ENCODE measurements around the gene CPT1B.

CPT1B gene

DNA sequence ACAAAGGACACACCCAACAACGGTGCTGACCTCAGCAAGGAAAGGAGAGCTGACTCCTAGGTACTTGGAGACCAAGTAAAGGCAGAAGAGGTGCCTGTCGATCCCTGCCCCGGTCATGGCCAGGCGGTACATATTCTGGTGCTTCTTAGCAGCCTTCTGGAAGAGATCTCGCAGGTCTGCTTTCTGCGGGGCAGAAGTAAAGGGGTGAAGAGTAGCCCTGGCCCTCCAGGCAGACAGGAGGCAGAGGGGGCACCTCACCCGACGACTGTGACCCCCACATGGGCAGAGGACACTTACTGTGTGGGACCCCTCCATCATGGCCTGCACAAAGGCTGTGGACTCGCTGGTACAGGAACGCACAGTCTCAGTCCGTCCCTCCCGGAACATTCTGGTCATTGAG, 7.4 kb downstream of the CPT1B start:
- DNase-seq (ENCODE audit: low read depth, low spot score): no peak

DNA sequence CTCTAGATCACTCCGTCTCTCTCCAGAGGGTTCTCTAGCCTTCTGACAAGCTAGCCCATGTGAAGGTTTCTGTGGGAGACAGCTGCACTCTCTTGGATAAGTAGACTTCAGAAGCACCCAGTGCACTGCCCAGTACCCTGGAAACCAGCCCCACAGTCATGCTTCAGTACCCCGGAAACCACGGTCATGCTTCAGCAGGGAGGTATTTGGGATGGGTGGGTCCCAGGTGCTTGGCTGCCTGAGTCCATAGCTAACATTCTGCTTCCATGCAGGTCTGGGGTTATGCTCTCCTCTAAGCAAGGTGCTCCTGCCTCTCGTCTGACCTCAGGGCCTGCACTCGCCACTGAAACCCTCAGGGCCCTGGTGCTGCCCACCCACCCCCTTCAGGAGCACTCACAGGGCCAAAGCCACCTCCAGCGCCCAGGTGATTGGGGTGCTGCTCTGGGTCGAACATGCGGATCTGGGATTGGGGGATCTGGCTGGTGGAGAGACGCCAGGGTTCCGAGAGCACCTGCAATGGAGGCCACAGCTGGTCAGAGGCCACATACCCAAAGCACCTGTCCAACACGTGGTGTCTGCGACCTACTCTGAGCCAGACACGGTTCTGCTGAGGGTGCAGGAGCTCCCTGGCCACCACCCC, 8.2 kb downstream of the CPT1B start:
- no peak for DNase-seq (ENCODE audit: low read depth, low spot score)

DNA sequence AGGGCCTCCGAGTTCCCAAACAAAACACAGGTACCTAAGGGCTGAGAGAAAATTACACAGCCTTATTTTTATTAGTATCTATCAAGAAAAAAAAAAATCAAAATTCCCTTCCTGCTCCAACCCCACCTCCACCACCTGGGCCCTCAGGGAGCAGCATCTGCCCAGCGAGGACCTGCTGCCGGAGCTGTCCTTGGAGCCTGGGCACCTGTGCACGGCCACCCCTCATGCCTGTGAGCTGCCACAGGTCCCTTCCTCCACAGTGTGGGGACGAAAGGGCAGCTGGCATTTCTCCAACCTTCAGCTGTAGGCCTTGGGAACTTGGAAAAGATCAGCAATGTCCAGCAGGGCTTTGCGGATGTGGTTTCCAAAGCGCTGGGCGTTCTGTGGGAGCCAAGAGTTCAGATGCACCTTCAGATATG, 9.2 kb downstream of the CPT1B start:
- DNase-seq (ENCODE audit: low read depth, low spot score): no peak

DNA sequence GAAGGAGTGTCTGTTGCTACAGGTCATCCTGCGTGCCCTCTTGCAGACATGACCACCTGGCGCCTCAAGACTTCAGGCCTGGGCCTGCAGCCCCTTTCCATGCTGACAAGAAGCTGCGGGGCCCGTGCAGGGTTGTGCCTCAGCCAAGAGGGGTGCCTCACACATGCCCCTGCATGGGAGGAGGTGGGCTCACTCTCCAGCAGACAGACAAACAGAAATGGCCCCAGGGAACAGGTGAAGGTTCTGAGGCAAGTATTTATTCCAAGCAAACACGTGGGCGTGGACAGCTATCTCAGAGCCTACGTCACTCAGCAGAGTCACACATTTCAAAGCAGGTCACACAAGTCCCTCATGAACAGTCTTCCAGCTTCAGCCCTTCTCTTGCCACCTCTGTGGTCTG, 9.6 kb downstream of the CPT1B start:
- no peak for DNase-seq (ENCODE audit: low read depth, low spot score)

DNA sequence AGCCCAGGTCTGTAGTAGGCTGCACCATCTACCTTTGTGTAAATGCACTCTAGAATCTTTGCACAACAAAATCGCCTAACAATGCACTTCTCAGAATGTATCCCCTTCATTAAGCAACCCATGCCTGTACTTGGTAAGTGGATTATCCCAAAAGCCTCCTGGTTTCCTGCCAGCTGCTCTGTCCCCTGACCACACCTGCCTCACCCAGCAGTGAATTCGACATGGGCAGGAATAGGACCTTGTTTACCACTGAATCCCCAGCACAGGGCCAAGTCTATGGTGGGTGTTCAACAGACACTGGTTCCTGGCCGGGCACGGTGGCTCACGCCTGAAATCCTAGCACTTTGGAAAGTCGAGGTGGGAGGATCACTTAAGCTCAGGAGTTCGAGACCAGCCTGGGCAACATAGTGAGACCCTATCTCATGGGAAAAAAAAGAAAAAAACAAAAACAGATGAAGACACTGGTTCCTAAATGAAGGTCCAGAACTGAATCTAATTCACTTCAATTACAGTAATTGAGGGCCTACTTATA, 10.4 kb downstream of the CPT1B start:
- no peak for DNase-seq (ENCODE audit: low read depth, low spot score)

DNA sequence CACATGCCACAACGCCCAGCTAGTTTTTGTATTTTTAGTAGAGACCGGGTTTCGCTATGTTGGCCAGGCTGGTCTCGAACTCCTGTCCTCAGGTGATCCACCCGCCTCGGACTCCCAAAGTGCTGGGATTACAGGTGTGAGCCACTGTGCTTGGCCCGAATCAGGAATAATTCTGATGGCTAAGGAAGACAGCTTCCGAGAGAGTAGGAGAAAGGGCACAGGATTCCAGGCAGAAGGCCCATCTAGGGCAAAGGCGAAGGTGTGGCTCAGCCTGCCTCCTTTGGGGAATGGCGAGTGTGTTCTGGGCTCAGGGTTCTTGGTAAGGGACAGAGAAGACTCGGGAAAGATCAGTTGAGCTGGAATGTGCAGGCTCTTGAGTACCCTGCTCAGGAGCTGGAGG, 13.9 kb downstream of the CPT1B start:
- DNase-seq (ENCODE audit: low read depth, low spot score): no peak

DNA sequence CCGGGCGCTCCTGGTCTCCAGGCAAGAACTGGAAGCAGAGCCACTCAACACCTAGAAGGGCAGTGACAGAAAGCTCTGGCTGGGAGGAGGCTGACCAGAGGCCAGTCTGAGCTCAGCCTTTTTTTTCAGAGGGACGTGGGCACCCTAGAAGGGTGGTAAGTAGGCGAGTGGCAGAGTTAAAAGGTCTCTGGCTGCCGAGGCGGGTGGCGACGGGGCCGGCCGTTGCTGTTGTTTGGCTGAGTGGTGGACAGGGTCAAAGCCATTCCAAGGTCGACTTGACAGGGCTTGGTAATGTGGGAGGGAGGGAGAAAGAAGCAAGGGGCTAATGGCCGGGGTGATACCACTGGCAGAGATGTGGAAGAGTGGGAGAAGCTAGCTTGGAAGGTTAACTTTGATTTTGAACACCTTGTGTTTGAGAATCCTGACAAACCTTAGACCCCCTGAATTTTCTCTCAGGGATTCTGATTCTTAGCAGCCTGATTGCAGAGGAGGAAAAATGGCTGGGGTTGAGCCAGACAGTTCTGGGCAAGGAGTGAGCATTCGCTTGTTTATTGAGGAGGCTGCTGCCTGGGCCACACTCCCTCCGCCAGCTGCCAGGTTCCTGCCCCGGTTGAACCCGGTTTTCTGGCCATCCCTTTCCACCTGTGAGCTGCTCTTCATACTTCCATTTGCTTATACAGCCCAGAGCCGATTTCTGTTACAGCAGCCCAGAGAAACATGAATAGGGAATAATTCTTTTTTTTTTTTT, 14.6 kb downstream of the CPT1B start:
- no peak for DNase-seq (ENCODE audit: low read depth, low spot score)

DNA sequence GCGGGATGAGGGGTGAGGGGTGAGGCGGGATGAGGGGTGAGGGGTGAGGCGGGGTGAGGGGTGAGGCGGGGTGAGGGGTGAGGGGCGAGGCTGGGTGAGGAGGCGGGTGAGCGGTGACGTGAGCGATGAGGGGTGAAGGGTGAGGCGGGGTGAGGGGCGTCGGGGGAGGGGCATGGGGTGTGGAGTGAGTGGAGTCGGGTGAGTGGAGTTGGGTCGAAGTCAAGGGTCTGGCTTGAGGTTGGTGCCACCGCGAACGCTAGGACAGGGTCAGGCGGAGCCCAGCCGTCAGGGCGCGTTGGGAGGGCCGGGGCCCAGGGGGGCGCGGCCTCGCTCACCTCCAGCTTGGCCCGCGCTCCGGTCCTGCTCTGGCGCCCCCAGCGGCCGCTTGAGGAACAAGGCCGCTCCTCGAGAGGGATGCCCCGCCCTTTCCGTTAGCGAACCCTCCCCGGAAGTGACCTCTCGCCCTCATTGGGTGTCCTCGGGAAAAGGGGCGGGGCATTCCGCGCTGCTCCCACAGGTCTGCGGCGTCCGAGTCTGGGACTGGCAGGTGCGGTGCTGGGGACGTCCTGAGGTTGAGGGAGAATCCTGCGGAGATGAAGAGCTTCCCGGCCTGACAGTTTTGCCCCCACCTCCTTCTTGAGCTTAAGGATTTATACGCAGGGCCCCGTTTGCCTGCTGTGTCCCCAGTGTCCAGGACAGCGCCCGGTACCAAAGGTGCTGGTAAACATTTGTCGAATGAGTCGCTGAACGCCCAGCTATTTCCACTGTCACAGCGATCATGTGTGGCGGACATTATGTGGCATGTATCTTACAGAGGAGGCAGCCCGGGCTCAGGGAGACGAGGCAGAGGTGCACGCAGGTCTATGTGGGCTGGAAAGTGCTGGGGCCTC, 15.5 kb downstream of the CPT1B start, which contains the start of gene SYCE3:
SYCE3 (minus strand) TSS at position 397 of the 890 bp plus-strand sequence. CDS start 6,514 bp downstream, outside the sequence.
- peak; percentile 97 for DNase-seq (ENCODE audit: low read depth, low spot score)

DNA sequence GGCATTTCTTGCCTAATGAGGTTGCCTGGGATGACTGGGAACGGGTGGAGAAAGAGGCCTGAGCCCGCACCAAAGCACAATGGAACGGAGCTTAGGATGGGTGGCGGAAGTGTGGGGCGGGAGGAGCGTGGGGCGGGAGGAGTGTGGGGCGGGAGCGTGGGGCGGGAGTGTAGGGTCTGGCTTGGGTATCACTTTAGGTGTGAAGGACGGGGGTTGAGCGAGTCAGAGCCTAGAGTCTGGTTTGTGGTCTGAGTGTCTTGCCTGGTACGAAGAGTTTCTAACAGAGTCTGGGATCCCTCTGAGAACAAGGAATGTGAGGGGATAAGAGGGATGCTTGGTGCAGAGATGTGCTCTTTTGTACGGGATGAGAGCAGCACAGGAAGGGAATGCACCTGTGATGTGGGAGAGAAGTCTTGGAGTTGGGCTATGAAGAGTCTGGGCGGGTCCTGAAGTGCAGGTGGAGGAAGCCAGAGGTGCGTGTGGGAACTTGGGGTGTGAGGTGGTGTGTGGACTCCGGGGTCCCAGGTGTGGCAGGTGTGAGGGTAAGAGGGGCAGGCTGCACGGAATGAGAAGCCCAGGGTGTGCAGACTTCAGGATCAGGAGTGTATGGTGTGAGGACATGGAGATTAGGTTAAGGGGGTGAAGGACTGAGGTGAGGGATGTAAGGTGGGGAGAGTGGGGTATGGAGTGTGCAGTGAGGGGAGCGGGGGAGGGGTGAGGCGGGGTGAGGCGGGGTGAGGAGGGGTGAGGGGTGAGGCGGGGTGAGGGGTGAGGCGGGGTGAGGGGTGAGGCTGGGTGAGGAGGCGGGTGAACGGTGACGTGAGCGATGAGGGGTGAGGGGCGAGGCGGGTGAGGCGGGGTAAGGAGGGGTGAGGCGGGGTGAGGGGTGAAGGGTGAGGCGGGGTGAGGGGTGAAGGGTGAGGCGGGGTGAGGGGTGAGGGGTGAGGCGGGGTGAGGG, 16.5 kb downstream of the CPT1B start:
- no peak for DNase-seq (ENCODE audit: low read depth, low spot score)

DNA sequence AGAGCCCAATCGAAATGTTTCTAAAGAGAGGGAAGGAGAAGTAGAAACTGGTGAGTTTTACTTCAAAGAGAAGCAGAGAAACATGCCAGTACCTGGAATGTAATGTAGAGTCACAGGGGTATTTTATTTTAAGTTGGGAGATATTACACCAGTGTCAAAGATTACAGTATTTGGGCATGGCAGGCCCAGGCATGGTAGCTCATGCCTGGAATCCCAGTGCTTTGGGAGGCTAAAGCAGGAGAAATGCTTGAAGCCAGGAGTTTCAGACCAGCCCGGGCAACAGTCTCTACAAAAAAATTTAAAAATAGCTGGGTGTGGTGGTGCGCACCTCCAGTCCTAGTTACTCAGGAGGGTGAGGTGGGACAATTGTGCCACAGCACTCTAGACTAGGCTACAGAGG, 18.2 kb downstream of the CPT1B start:
- DNase-seq (ENCODE audit: low read depth, low spot score): no peak

DNA sequence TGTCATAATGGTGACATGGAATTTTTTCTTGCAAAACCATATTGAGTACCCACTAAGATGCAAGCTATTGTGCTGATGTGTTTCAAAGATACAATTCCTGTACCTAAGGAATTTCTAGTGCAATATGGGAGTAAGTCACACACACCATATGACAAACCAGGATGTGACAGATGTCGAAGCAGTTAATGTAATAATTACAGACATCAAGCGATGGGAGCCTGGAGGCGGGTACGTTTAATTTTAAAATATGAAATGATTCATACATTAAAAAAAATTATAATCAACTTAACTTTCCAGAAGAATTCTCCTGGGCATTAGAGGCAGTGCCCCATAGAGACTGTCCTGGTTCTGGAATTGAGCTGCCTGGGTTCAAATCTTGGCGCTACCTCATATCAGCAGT, 21.5 kb downstream of the CPT1B start:
- no peak for DNase-seq (ENCODE audit: low read depth, low spot score)

DNA sequence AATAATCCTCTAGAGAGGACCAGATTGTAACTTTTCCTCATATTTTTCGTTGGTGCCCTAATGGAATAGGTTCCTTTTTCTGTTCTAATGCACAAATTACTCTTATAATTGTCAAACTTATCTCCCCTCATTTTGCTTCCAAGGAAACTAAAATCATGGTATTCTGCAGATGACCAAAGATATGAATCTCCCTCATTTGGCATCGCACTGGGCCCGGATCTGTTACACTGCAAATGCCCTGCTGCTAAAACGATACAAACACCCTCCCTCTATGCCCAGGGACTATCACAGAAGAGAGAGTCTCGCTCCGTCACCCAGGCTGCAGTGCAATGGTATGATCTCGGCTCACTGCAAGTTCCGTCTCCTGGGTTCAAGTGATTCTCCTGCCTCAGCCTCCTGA, 24.9 kb downstream of the CPT1B start:
- DNase-seq (ENCODE audit: low read depth, low spot score): no peak

DNA sequence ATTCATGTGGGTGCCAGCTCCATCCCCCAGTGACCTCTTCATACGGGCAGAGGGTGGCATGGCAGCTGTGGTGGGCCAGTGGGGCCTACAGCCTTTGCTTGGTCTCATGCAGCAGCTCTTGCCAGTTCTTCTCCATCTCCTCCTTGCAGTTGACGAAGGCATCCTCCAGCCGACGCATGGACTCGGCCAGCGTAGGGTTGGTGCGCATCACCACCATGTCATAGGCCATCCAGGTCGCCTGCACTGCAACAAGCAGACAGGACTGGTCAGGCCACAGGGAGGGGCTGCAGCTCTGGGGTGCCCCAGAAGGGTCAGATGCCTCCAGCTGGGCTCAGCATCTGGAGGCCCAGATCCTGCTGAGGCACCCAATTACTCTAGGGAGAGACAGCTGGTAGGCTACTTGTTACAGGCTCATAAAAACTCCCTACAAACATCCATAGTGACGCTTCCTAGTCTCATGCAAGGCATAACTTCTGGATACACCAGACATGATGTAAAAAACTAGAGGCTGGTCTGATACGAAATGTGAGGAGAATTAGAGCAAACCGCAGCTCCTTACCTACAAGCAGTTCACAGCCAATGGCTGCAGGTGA, 27.0 kb downstream of the CPT1B start:
- DNase-seq (ENCODE audit: low read depth, low spot score): no peak

DNA sequence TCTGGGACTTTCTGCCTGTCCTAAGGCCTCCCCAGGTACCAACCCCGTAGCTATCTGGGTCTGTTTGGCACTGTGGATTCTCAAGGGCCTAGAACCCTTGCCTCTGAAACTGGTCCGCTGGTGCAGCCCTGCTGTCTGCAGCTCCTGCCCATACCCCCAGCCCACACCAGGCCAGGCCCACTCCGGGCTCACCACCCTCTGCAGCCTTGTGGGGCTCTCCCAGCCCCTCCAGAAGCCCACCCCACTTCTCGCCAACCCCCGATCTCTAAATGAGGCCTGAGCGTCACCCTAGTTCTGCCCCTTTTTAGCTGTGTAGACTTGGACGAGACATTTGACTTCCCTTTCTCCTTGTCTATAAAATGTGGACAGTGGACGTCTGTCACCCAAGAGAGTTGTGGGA, 27.8 kb downstream of the CPT1B start:
- DNase-seq (ENCODE audit: low read depth, low spot score): no peak

DNA sequence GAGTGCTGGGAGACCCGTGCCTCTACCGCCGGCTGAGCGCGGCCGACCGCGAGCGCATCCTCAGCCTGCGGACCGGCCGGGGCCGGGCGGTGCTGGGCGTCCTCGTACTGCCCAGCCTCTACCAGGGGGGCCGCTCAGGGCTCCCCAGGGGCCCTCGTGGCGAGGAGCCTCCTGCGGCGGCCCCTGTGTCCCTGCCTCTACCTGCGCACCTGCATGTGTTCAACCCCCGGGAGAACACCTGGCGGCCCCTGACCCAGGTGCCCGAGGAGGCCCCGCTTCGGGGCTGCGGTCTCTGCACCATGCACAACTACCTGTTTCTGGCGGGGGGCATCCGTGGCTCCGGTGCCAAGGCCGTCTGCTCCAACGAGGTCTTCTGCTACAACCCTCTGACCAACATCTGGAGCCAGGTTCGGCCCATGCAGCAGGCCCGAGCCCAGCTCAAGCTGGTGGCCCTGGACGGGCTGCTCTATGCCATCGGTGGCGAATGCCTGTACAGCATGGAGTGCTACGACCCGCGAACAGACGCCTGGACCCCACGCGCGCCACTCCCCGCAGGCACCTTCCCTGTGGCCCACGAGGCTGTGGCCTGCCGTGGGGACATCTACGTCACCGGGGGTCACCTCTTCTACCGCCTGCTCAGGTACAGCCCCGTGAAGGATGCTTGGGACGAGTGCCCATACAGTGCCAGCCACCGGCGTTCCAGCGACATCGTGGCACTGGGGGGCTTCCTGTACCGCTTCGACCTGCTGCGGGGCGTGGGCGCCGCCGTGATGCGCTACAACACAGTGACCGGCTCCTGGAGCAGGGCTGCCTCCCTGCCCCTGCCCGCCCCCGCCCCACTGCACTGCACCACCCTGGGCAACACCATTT, 29.1 kb downstream of the CPT1B start:
- no peak for DNase-seq (ENCODE audit: low read depth, low spot score)

DNA sequence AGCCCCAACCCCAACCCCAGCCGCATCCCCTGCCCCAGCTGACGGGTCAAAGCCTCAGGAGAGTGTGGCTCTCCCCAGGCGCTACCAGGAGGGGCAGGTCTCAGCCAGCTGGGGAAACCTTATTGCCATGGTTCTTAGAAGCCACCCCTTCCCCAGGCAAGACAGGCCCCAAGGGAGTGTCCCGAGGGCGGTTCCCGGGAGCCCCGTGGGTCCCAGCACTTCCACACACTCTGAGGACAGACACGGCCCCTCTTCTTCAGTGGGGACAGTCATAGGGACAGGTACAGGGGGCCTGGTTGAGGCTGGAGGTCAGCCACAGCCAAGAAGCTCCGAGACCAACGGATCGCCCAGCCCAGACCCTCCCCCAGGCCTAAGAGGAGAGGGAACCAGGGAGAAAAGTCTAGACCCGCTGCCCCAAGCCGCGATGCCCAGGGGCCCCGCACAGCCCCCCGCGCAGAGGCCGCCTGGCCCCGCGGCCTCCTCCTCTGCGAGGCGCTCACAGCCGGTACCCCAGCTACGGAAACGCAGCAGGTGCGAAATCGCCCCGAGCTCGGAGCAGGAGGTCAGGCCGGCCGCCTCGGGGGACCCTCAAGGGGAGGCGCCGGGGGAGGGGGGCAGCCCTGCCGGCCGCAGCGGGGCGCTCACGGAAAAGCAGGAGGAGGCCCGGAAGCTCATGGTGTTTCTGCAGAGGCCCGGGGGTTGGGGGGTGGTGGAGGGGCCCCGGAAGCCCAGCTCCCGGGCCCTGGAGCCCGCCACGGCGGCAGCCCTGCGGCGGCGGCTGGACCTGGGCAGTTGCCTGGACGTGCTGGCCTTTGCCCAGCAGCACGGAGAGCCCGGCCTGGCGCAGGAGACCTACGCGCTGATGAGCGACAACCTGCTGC, 29.9 kb downstream of the CPT1B start:
- DNase-seq (ENCODE audit: low read depth, low spot score): no peak

DNA sequence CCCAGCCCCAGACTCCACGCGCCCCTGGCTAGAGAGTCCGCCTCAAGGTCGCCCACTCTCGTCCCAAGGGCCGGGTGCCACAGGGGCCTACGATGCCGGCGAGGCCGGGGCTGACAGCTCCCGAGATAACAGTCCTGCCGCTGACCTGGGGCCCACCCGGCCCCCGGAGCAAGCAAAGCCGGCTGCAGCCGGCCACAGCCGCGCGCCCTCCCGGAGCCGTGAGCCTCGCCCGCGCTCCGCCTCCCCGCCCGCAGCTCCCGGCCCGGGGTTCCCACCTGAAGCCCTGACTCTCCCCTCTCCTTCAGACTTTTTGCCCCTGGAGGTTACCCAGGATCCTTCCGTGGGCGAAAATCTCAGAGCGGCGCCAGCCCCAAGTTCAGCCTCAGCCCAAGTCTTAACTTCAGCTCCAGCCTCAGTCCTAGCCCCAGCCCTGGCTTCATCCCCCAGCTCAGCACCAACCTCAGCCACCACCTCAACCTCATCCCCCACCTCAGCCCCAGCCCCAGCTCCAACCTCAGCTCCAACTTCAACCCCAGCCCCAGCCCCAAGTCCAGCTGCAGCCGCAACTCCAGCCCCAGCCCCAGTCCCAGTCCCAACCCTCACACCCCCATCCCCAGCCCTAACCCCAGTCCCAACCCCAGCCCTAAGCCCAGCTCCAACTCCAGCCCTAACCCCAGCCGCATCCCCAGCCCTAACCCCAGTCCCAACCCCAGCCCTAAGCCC, 30.8 kb downstream of the CPT1B start:
- no peak for DNase-seq (ENCODE audit: low read depth, low spot score)

Measured in astrocyte of the hippocampus (primary cell).